Raji (cell line): Measurements from ENCODE around the gene RAET1G.

Experiments
- POLR2A ChIP-seq: IDR thresholded peaks from 2 replicates; pipeline ENCODE4 v1.6.1; 2011; ENCODE audit warnings: low read depth, low read length, control low read depth; ENCODE audit not compliant: insufficient read depth

RAET1G gene

GRCh38 chr6:149907317-149907716, 15.6 kb downstream of the RAET1G start:
- no peak for TF ChIP-seq POLR2A

GRCh38 chr6:149906405-149906804, 16.5 kb downstream of the RAET1G start:
- no peak for TF ChIP-seq POLR2A

GRCh38 chr6:149905911-149906371, 17.0 kb downstream of the RAET1G start:
- no peak for TF ChIP-seq POLR2A

- no peak for TF ChIP-seq POLR2A
Observed at GRCh38 chr6:149905371-149905910, 17.5 kb downstream of the RAET1G start.

- TF ChIP-seq POLR2A = no peak
Observed at GRCh38 chr6:149904661-149905370, 18.1 kb downstream of the RAET1G start.

- TF ChIP-seq POLR2A = no peak
Observed at GRCh38 chr6:149903938-149904611, 18.8 kb downstream of the RAET1G start.

- TF ChIP-seq POLR2A = no peak
Observed at GRCh38 chr6:149901444-149902140, 21.3 kb downstream of the RAET1G start.

- no peak for TF ChIP-seq POLR2A
Observed at GRCh38 chr6:149900620-149901443, 22.1 kb downstream of the RAET1G start.

GRCh38 chr6:149899926-149900619, 22.8 kb downstream of the RAET1G start:
- no peak for TF ChIP-seq POLR2A

GRCh38 chr6:149899486-149899885, 23.4 kb downstream of the RAET1G start:
- no peak for TF ChIP-seq POLR2A

GRCh38 chr6:149898966-149899365, 24.0 kb downstream of the RAET1G start:
- no peak for TF ChIP-seq POLR2A

GRCh38 chr6:149897855-149898744, 24.8 kb downstream of the RAET1G start, which contains the start of gene RAET1E:
Gene RAET1E, minus strand, starts transcription at chr6:149898113. Its CDS starts 7,212 bp downstream, at chr6:149890901.
- no peak for TF ChIP-seq POLR2A

GRCh38 chr6:149897015-149897697, 25.8 kb downstream of the RAET1G start:
- no peak for TF ChIP-seq POLR2A

GRCh38 chr6:149896491-149896890, 26.4 kb downstream of the RAET1G start:
- no peak for TF ChIP-seq POLR2A
